GM20000 (cell line): Measurements from ENCODE around the gene PRKCH.

Experiments
- DNase-seq: peaks from one replicate; pipeline ENCODE4 v3.0.0; 2012; ENCODE audit warnings: low spot score
- CTCF ChIP-seq: IDR thresholded peaks from 2 replicates; pipeline ENCODE4 v1.5.1; 2012; ENCODE audit warnings: mild to moderate bottlenecking, control low read depth; ENCODE audit errors: extremely low read depth, missing control alignments

Gene PRKCH

DNA sequence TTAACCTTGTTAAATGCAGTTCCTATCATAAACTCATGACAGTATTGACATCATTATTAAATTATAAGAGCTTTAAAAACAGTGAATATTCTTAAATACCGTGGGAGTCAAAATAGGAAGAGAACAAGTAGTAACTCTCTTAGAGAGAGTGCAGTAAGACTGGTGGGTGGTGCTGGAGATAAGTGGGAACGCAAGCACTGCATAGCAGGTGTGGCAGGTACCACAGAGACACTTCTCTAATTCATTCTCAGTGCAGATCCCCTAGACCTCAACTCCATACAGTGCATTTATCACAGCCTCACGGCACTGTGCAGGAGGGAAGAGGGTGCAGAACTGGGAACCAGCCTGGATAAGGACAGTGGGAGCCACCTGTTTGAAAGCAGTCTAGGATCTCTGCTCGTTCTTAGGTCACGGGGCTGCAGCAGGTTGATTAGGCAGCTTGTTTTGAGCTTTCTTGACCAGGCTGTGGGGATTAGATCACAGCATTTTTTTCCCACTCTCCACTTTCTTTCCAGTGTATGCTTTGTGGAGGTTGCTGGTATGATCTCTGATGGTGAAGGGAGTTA is 165.6 kb downstream of the PRKCH start:
- no peak for DNase-seq
- TF ChIP-seq CTCF, result no peak

- TF ChIP-seq CTCF, result no peak
- no peak for DNase-seq
These were observed 167.3 kb downstream of the PRKCH start for GRCh38 chr14:61488417-61489401.

GRCh38 chr14:61489512-61489911 is 168.1 kb downstream of the PRKCH start:
- DNase-seq, result no peak

DNA sequence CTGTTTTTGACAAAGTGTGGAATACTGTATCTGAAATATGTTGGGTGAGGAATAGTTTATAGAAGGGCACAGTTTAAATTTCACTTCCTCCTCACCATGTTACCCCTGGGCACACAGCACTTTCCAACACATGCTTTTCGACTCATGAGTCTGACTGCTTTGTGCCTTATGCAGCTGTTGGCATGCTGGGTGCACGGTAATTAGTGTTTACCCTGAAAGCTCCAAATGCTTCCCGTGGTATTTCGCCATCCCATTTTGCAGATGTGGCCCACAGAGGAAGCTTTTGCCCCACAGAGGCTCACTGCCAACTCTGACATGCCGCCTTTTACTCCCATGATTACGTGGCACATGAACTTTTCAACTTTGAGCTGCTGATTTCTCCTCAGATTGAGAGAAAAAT is 168.6 kb downstream of the PRKCH start:
- TF ChIP-seq CTCF, result no peak
- no peak for DNase-seq

More at GRCh38 chr14:61489512-61489911, 168.1 kb downstream of the PRKCH start:
- no peak for TF ChIP-seq CTCF

- no peak for DNase-seq
- TF ChIP-seq CTCF, result no peak
These were observed 169.8 kb downstream of the PRKCH start for GRCh38 chr14:61491224-61491623.

GRCh38 chr14:61491876-61492434 is 170.6 kb downstream of the PRKCH start:
- TF ChIP-seq CTCF, result no peak
- no peak for DNase-seq

- TF ChIP-seq CTCF, result no peak
- no peak for DNase-seq
These were observed 171.1 kb downstream of the PRKCH start for GRCh38 chr14:61492474-61492873.
